ENCODE data around the gene ZDHHC11B.
"Not testable (repeated sequence)": the region's sequence is repeated elsewhere in the genome, so short reads cannot be mapped to it uniquely, and the experiment has no call there.

The ZDHHC11B gene

GRCh38 chr5:777756-778161, 6.8 kb downstream of the ZDHHC11B start:
- no peak for TF ChIP-seq CTCF (conservative IDR thresholded peaks at IDR 0.05; ENCODE audit: low read depth, low read length)
- no peak overlapping the region for H3K4me3 ChIP-seq (ENCODE audit: low read length)
- no peak for DNase-seq (ENCODE audit: low read depth)

- no peak overlapping the region for H3K4me3 ChIP-seq (ENCODE audit: low read length)
- no peak for TF ChIP-seq CTCF (conservative IDR thresholded peaks at IDR 0.05; ENCODE audit: low read depth, low read length)
- no peak for DNase-seq (ENCODE audit: low read depth)
Measured at GRCh38 chr5:776862-777711, 7.4 kb downstream of the ZDHHC11B start.

- TF ChIP-seq CTCF (conservative IDR thresholded peaks at IDR 0.05; ENCODE audit: low read depth, low read length), result no peak
- DNase-seq (ENCODE audit: low read depth), result no peak
- no peak overlapping the region for H3K4me3 ChIP-seq (ENCODE audit: low read length)
Measured at GRCh38 chr5:775961-776861, 8.3 kb downstream of the ZDHHC11B start.

GRCh38 chr5:775595-775960, 9.0 kb downstream of the ZDHHC11B start:
- not testable (repeated sequence) for H3K4me3 ChIP-seq (ENCODE audit: low read length)

GRCh38 chr5:774854-775505, 9.5 kb downstream of the ZDHHC11B start:
- not testable (repeated sequence) for DNase-seq (ENCODE audit: low read depth); H3K4me3 ChIP-seq (ENCODE audit: low read length)

More at GRCh38 chr5:775595-775960, 9.0 kb downstream of the ZDHHC11B start:
- DNase-seq (ENCODE audit: low read depth), result not testable (repeated sequence)

- H3K4me3 ChIP-seq (ENCODE audit: low read length), result not testable (repeated sequence)
Measured at GRCh38 chr5:774304-774703, 10.2 kb downstream of the ZDHHC11B start.

GRCh38 chr5:773517-774264, 10.8 kb downstream of the ZDHHC11B start:
- DNase-seq (ENCODE audit: low read depth), result no peak
- no peak for TF ChIP-seq CTCF (conservative IDR thresholded peaks at IDR 0.05; ENCODE audit: low read depth, low read length)
- no peak overlapping the region for H3K4me3 ChIP-seq (ENCODE audit: low read length)

More at GRCh38 chr5:774304-774703, 10.2 kb downstream of the ZDHHC11B start:
- not testable (repeated sequence) for DNase-seq (ENCODE audit: low read depth)

GRCh38 chr5:772931-773330, 11.6 kb downstream of the ZDHHC11B start:
- not testable (repeated sequence) for DNase-seq (ENCODE audit: low read depth); H3K4me3 ChIP-seq (ENCODE audit: low read length)

- not testable (repeated sequence) for H3K4me3 ChIP-seq (ENCODE audit: low read length); DNase-seq (ENCODE audit: low read depth)
Measured at GRCh38 chr5:772547-772890, 12.0 kb downstream of the ZDHHC11B start.

GRCh38 chr5:771841-772546, 12.5 kb downstream of the ZDHHC11B start:
- DNase-seq (ENCODE audit: low read depth); H3K4me3 ChIP-seq (ENCODE audit: low read length): not testable (repeated sequence)

GRCh38 chr5:771087-771781, 13.3 kb downstream of the ZDHHC11B start:
- not testable (repeated sequence) for H3K4me3 ChIP-seq (ENCODE audit: low read length); DNase-seq (ENCODE audit: low read depth)

GRCh38 chr5:770585-770984, 13.9 kb downstream of the ZDHHC11B start:
- not testable (repeated sequence) for DNase-seq (ENCODE audit: low read depth)

More at GRCh38 chr5:770585-770984, 13.9 kb downstream of the ZDHHC11B start:
- not testable (repeated sequence) for H3K4me3 ChIP-seq (ENCODE audit: low read length)

Measured in retinal pigment epithelial cell (primary cell).